Measurements from ENCODE around the gene CEP250.

The CEP250 gene

GRCh38 chr20:35454881-35455609 lies at the start of gene CEP250:
TSS of gene CEP250 (plus strand) at chr20:35455598. CDS start at chr20:35462368, 6,770 bp downstream.
- POLR2A ChIA-PET (ENCODE audit: low non-redundant PET): interaction anchor here (0.5 to 1.6 kb wide), 12 partner anchors 8 to 209 kb away, joined by 3 to 13 read pairs (median 4); partner anchors contain the start of genes CPNE1, EIF6, MMP24OS and RBM12
- TF ChIP-seq CTCF (conservative IDR thresholded peaks at IDR 0.05; ENCODE audit: low read depth): no peak
- DNase-seq (ENCODE audit: low spot score): peak; percentile 99
- peak within 1 kb of the TSS; percentile 95 for H3K27ac ChIP-seq
- CTCF ChIA-PET: interaction anchor here (0.6 to 1.8 kb wide), 7 partner anchors 9 to 342 kb away, joined by 3 to 13 read pairs (median 4); no protein-coding TSS in a partner anchor

- TF ChIP-seq CTCF (conservative IDR thresholded peaks at IDR 0.05; ENCODE audit: low read depth): no peak
- DNase-seq (ENCODE audit: low spot score): no peak
- ChIA-PET POLR2A (ENCODE audit: low non-redundant PET) (no interaction called here), CTCF (interaction anchor here (1.0 kb wide), 1 partner anchor 41 kb away, joined by 3 read pairs; no protein-coding TSS in a partner anchor)
- H3K27ac ChIP-seq: 0 out of 2 replicates have a peak overlapping the region, but pooled peaks have one; percentile 24
Observed at GRCh38 chr20:35405775-35406174, 49.6 kb upstream of the CEP250 start.

GRCh38 chr20:35408270-35408669 lies 47.1 kb upstream of the CEP250 start:
- ChIA-PET CTCF (interaction anchor here (0.8 kb wide), 1 partner anchor 191 kb away, joined by 4 read pairs; no protein-coding TSS in a partner anchor), POLR2A (ENCODE audit: low non-redundant PET) (no interaction called here)
- no peak for DNase-seq (ENCODE audit: low spot score)
- TF ChIP-seq CTCF (conservative IDR thresholded peaks at IDR 0.05; ENCODE audit: low read depth): no peak
- no peak overlapping the region for H3K27ac ChIP-seq

- ChIA-PET POLR2A (ENCODE audit: low non-redundant PET) (interaction anchor here (0.6 kb wide), 1 partner anchor 10 kb away, joined by 8 read pairs; no protein-coding TSS in a partner anchor), CTCF (interaction anchor here (0.7 kb wide), 1 partner anchor 37 kb away, joined by 4 read pairs; no protein-coding TSS in a partner anchor)
- peak overlapping the region; percentile 11; the same call in 1 of the 2 replicates for H3K27ac ChIP-seq
- no peak for TF ChIP-seq CTCF (conservative IDR thresholded peaks at IDR 0.05; ENCODE audit: low read depth)
- no peak for DNase-seq (ENCODE audit: low spot score)
Observed at GRCh38 chr20:35409542-35409941, 45.9 kb upstream of the CEP250 start.

- ChIA-PET POLR2A (ENCODE audit: low non-redundant PET) (interaction anchor here (0.6 kb wide), 2 partner anchors 103 to 373 kb away, joined by 3 to 4 read pairs; no protein-coding TSS in a partner anchor), CTCF (interaction anchor here (1.2 kb wide), 1 partner anchor 107 kb away, joined by 4 read pairs; no protein-coding TSS in a partner anchor)
- 0 out of 2 replicates have a peak overlapping the region, but pooled peaks have one; percentile 11 for H3K27ac ChIP-seq
- TF ChIP-seq CTCF (conservative IDR thresholded peaks at IDR 0.05; ENCODE audit: low read depth): no peak
- no peak for DNase-seq (ENCODE audit: low spot score)
Observed at GRCh38 chr20:35410613-35411012, 44.8 kb upstream of the CEP250 start.

- DNase-seq (ENCODE audit: low spot score): no peak
- no peak overlapping the region for H3K27ac ChIP-seq
- no peak for TF ChIP-seq CTCF (conservative IDR thresholded peaks at IDR 0.05; ENCODE audit: low read depth)
- CTCF ChIA-PET: interaction anchor here (0.8 kb wide), 1 partner anchor 118 kb away, joined by 4 read pairs; no protein-coding TSS in a partner anchor
- POLR2A ChIA-PET (ENCODE audit: low non-redundant PET): no interaction called here
Observed at GRCh38 chr20:35421322-35421721, 34.1 kb upstream of the CEP250 start.

Data from RWPE1 (cell line).